Stomach (tissue), 4 donors: Measurements from ENCODE around the gene EIF2S3B.

Source experiments
- CTCF ChIP-seq, 7 experiments: fragments of 450-650 bp in 4 of 7; fragments of 200-600 bp in 3 of 7; sonication (generic) in 3 of 7; IDR thresholded peaks; one replicate each; pipeline ENCODE4 v1.5.1; 2016 to 2019; ENCODE audit warnings: antibody characterized with exemption in 7 of 7, control low read depth in 2 of 7, mild to moderate bottlenecking in 1 of 7
- POLR2AphosphoS5 ChIP-seq, 3 donors: sonication (generic); formaldehyde crosslinking; IDR thresholded peaks; one replicate each; pipeline ENCODE4 v1.6.1; 2016; ENCODE audit warnings: antibody characterized with exemption in 3 of 3

DNA sequence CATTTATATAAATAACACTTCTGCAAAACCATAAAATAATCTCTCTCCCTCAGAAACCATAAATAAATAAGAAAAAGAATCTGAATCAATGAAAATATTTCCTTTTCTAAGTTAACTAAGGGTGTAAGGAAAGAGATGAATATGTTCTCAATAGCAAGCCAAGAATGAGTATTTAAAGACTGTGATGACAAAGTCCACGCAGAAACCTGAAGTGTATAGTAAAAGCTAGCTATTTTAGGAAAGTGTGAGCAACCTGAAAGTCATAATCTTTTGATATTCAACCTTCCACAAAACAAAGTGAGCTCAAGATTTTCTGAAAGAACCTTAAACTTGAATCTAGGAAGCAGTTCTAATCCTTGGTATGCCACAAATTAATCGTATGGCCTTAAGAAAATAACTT is 15.9 kb downstream of the EIF2S3B start:
- no peak for TF ChIP-seq CTCF (IDR thresholded peaks at IDR 0.05)
- TF ChIP-seq POLR2AphosphoS5 (IDR thresholded peaks at IDR 0.05): no peak
